HEK293 (cell line): ENCODE measurements around the gene NAA20.
A peak's percentile ranks its signal among the peaks of the same experiment; 100 is the strongest.

ENCODE experiments used
- ATF2 ChIP-seq: fragments of 450-650 bp; formaldehyde crosslinking; IDR thresholded peaks from 2 replicates; pipeline ENCODE4 v1.5.1; 2016; ENCODE audit warnings: missing biosample characterization, missing genetic modification characterization, low read depth
- BCL11B ChIP-seq: fragments of 450-650 bp; formaldehyde crosslinking; IDR thresholded peaks from 2 replicates; pipeline ENCODE4 v1.5.1; 2016; ENCODE audit warnings: low read depth, missing biosample characterization, missing genetic modification characterization
- EGR2 ChIP-seq: fragments of 450-650 bp; formaldehyde crosslinking; IDR thresholded peaks from 2 replicates; pipeline ENCODE4 v1.5.1; 2016; ENCODE audit warnings: low read depth, missing biosample characterization, missing genetic modification characterization
- GFI1B ChIP-seq: fragments of 450-650 bp; formaldehyde crosslinking; IDR thresholded peaks from 2 replicates; pipeline ENCODE4 v1.5.1; 2016; ENCODE audit warnings: missing biosample characterization, missing genetic modification characterization
- GLI4 ChIP-seq: fragments of 450-650 bp; formaldehyde crosslinking; IDR thresholded peaks from 2 replicates; pipeline ENCODE4 v1.5.1; 2016; ENCODE audit warnings: missing biosample characterization, missing genetic modification characterization
- GLIS1 ChIP-seq: fragments of 450-650 bp; formaldehyde crosslinking; IDR thresholded peaks from 2 replicates; pipeline ENCODE4 v1.5.1; 2016; ENCODE audit warnings: missing biosample characterization, missing genetic modification characterization
- KLF17 ChIP-seq: fragments of 450-650 bp; formaldehyde crosslinking; IDR thresholded peaks from 2 replicates; pipeline ENCODE4 v1.5.1; 2016; ENCODE audit warnings: missing biosample characterization, missing genetic modification characterization
- SCRT1 ChIP-seq: fragments of 450-650 bp; formaldehyde crosslinking; IDR thresholded peaks from 2 replicates; pipeline ENCODE4 v1.5.1; 2016; ENCODE audit warnings: missing biosample characterization, missing genetic modification characterization, borderline replicate concordance
- TCF7L2 ChIP-seq: IDR thresholded peaks from 2 replicates; pipeline ENCODE4 v1.6.1; 2011; ENCODE audit warnings: low read depth, mild to moderate bottlenecking, inconsistent platforms, low read length, moderate library complexity, borderline replicate concordance
- ZBTB10 ChIP-seq: fragments of 450-650 bp; formaldehyde crosslinking; IDR thresholded peaks from 2 replicates; pipeline ENCODE4 v1.5.1; 2016; ENCODE audit warnings: missing biosample characterization, missing genetic modification characterization
- ZBTB26 ChIP-seq: fragments of 450-650 bp; formaldehyde crosslinking; optimal IDR thresholded peaks from 2 replicates; pipeline ENCODE3; 2016; ENCODE audit warnings: missing biosample characterization, mild to moderate bottlenecking, missing genetic modification characterization
- ZBTB48 ChIP-seq: fragments of 450-650 bp; formaldehyde crosslinking; IDR thresholded peaks from 2 replicates; pipeline ENCODE4 v1.5.1; 2016; ENCODE audit warnings: missing biosample characterization, missing genetic modification characterization
- ZFP37 ChIP-seq: fragments of 450-650 bp; formaldehyde crosslinking; IDR thresholded peaks from 2 replicates; pipeline ENCODE4 v1.5.1; 2016; ENCODE audit warnings: missing biosample characterization, missing genetic modification characterization
- ZNF18 ChIP-seq: fragments of 450-650 bp; formaldehyde crosslinking; IDR thresholded peaks from 2 replicates; pipeline ENCODE4 v1.5.1; 2016; ENCODE audit warnings: missing biosample characterization, missing genetic modification characterization
- ZNF324 ChIP-seq: fragments of 450-650 bp; formaldehyde crosslinking; IDR thresholded peaks from 2 replicates; pipeline ENCODE4 v1.5.1; 2016; ENCODE audit warnings: missing biosample characterization, missing genetic modification characterization
- ZNF37A ChIP-seq: fragments of 450-650 bp; IDR thresholded peaks from 2 replicates; pipeline ENCODE4 v1.5.1; 2018; ENCODE audit warnings: missing biosample characterization, missing genetic modification characterization
- ZNF404 ChIP-seq: fragments of 450-650 bp; formaldehyde crosslinking; IDR thresholded peaks from 2 replicates; pipeline ENCODE4 v1.5.1; 2017; ENCODE audit warnings: missing biosample characterization, missing genetic modification characterization
- ZNF544 ChIP-seq: fragments of 450-650 bp; formaldehyde crosslinking; IDR thresholded peaks from 2 replicates; pipeline ENCODE4 v1.5.0; 2017; ENCODE audit warnings: missing biosample characterization, missing genetic modification characterization
- ZNF585B ChIP-seq: fragments of 450-650 bp; formaldehyde crosslinking; IDR thresholded peaks from 2 replicates; pipeline ENCODE4 v1.5.1; 2016; ENCODE audit warnings: missing biosample characterization, missing genetic modification characterization
- ZNF600 ChIP-seq: fragments of 450-650 bp; formaldehyde crosslinking; IDR thresholded peaks from 2 replicates; pipeline ENCODE4 v1.5.1; 2016; ENCODE audit warnings: missing biosample characterization, missing genetic modification characterization
- ZNF629 ChIP-seq: fragments of 450-650 bp; formaldehyde crosslinking; IDR thresholded peaks from 2 replicates; pipeline ENCODE4 v1.5.1; 2017; ENCODE audit warnings: missing biosample characterization, missing genetic modification characterization
- ZNF639 ChIP-seq: fragments of 450-650 bp; formaldehyde crosslinking; IDR thresholded peaks from 2 replicates; pipeline ENCODE4 v1.5.1; 2016; ENCODE audit warnings: missing biosample characterization, missing genetic modification characterization
- ZNF658 ChIP-seq: fragments of 450-650 bp; formaldehyde crosslinking; IDR thresholded peaks from 2 replicates; pipeline ENCODE4; 2016; ENCODE audit warnings: missing biosample characterization, missing genetic modification characterization
- ZNF747 ChIP-seq: fragments of 450-650 bp; formaldehyde crosslinking; IDR thresholded peaks from 2 replicates; pipeline ENCODE4 v1.5.1; 2016; ENCODE audit warnings: missing biosample characterization, missing genetic modification characterization
- ZNF792 ChIP-seq: fragments of 450-650 bp; formaldehyde crosslinking; IDR thresholded peaks from 2 replicates; pipeline ENCODE4 v1.5.1; 2016; ENCODE audit warnings: missing biosample characterization, missing genetic modification characterization
- ZSCAN18 ChIP-seq: fragments of 450-650 bp; formaldehyde crosslinking; IDR thresholded peaks from 2 replicates; pipeline ENCODE4 v1.5.1; 2016; ENCODE audit warnings: missing biosample characterization, missing genetic modification characterization
- ZSCAN4 ChIP-seq: fragments of 450-650 bp; formaldehyde crosslinking; IDR thresholded peaks from 2 replicates; pipeline ENCODE4 v1.5.1; 2017; ENCODE audit warnings: missing biosample characterization, missing genetic modification characterization

Gene NAA20

GRCh38 chr20:20052074-20052970, 35.2 kb downstream of the NAA20 start, which contains the start of the genes CFAP61 and CRNKL1 (continued):
- TF ChIP-seq TCF7L2 = no peak
- peak; percentile 95 for TF ChIP-seq ZNF629
- TF ChIP-seq GFI1B (tag by site-specific recombination) = peak; percentile 11; the same call in 1 of the 2 replicates
- TF ChIP-seq ZNF792 (tag by site-specific recombination) = no peak
- TF ChIP-seq ATF2 (tag by site-specific recombination) = no peak
- TF ChIP-seq ZNF747 (tag by site-specific recombination) = no peak
- TF ChIP-seq ZNF585B (tag by site-specific recombination) = no peak
- peak; percentile 90 for TF ChIP-seq ZBTB26 (tag by site-specific recombination)
- TF ChIP-seq BCL11B (tag by site-specific recombination) = no peak
- TF ChIP-seq ZNF639 (tag by site-specific recombination) = peak; percentile 29; the same call in 1 of the 2 replicates
- TF ChIP-seq EGR2 (tag by site-specific recombination) = peak; percentile 30
- TF ChIP-seq ZNF544 (tag by site-specific recombination) = no peak
- TF ChIP-seq ZBTB48 = 0 out of 2 replicates have a peak, but pooled peaks have one; percentile 25
- TF ChIP-seq ZNF404 = no peak
- TF ChIP-seq ZSCAN18 (tag by site-specific recombination) = no peak
- TF ChIP-seq ZNF37A (tag by site-specific recombination) = no peak
- TF ChIP-seq ZNF18 (tag by site-specific recombination) = no peak
- TF ChIP-seq ZNF324 (tag by site-specific recombination) = no peak
- 0 out of 2 replicates have a peak, but pooled peaks have one; percentile 18 for TF ChIP-seq ZBTB10
- peak; percentile 82 for TF ChIP-seq KLF17 (tag by site-specific recombination)
- no peak for TF ChIP-seq SCRT1 (tag by site-specific recombination)
- TF ChIP-seq ZFP37 (tag by site-specific recombination) = peak; percentile 51; the same call in 1 of the 2 replicates
- peak; percentile 99 for TF ChIP-seq ZNF600
- no peak for TF ChIP-seq ZSCAN4
- TF ChIP-seq GLIS1 = 0 out of 2 replicates have a peak, but pooled peaks have one; percentile 13
- no peak for TF ChIP-seq ZNF658
- TF ChIP-seq GLI4 (tag by site-specific recombination) = no peak
